ENCODE measurements around the gene ZNF385B.
"Not testable (repeated sequence)": the region's sequence is repeated elsewhere in the genome, so short reads cannot be mapped to it uniquely, and the experiment has no call there.

The ZNF385B gene

GRCh38 chr2:179511105-179511789, 350.2 kb downstream of the ZNF385B start:
- DNase-seq (ENCODE audit: low read depth): no peak

- no peak for DNase-seq (ENCODE audit: low read depth)
Observed at GRCh38 chr2:179495315-179495714, 366.1 kb downstream of the ZNF385B start.

- DNase-seq (ENCODE audit: low read depth): no peak
Observed at GRCh38 chr2:179488563-179488962, 372.8 kb downstream of the ZNF385B start.

- no peak for DNase-seq (ENCODE audit: low read depth)
Observed at GRCh38 chr2:179487010-179487731, 374.2 kb downstream of the ZNF385B start.

- DNase-seq (ENCODE audit: low read depth): no peak
Observed at GRCh38 chr2:179483131-179483530, 378.3 kb downstream of the ZNF385B start.

- DNase-seq (ENCODE audit: low read depth): no peak
Observed at GRCh38 chr2:179479947-179480346, 381.5 kb downstream of the ZNF385B start.

- DNase-seq (ENCODE audit: low read depth): no peak
Observed at GRCh38 chr2:179478771-179479170, 382.6 kb downstream of the ZNF385B start.

- DNase-seq (ENCODE audit: low read depth): no peak
Observed at GRCh38 chr2:179470992-179471391, 390.4 kb downstream of the ZNF385B start.

- no peak for DNase-seq (ENCODE audit: low read depth)
Observed at GRCh38 chr2:179470089-179470488, 391.3 kb downstream of the ZNF385B start.

GRCh38 chr2:179467960-179468359, 393.5 kb downstream of the ZNF385B start:
- DNase-seq (ENCODE audit: low read depth): no peak

GRCh38 chr2:179467111-179467510, 394.3 kb downstream of the ZNF385B start:
- no peak for DNase-seq (ENCODE audit: low read depth)

GRCh38 chr2:179461420-179461819, 400.0 kb downstream of the ZNF385B start:
- no peak for DNase-seq (ENCODE audit: low read depth)

GRCh38 chr2:179460181-179460929, 401.1 kb downstream of the ZNF385B start:
- DNase-seq (ENCODE audit: low read depth): no peak

- DNase-seq (ENCODE audit: low read depth): not testable (repeated sequence)
Observed at GRCh38 chr2:179458113-179458512, 403.3 kb downstream of the ZNF385B start.

- no peak for DNase-seq (ENCODE audit: low read depth)
Observed at GRCh38 chr2:179455824-179456223, 405.6 kb downstream of the ZNF385B start.

- no peak for DNase-seq (ENCODE audit: low read depth)
Observed at GRCh38 chr2:179455172-179455524, 406.3 kb downstream of the ZNF385B start.

GRCh38 chr2:179454443-179455171, 406.8 kb downstream of the ZNF385B start:
- no peak for DNase-seq (ENCODE audit: low read depth)

GRCh38 chr2:179449010-179449409, 412.4 kb downstream of the ZNF385B start:
- DNase-seq (ENCODE audit: low read depth): no peak

GRCh38 chr2:179447839-179448447, 413.5 kb downstream of the ZNF385B start:
- no peak for DNase-seq (ENCODE audit: low read depth)

GRCh38 chr2:179447421-179447820, 414.0 kb downstream of the ZNF385B start:
- DNase-seq (ENCODE audit: low read depth): no peak

- DNase-seq (ENCODE audit: low read depth): no peak
Observed at GRCh38 chr2:179446476-179447141, 414.8 kb downstream of the ZNF385B start.
